ENCODE data around the gene HOXA13.

Gene HOXA13

GRCh38 chr7:27235387-27236311, 35.8 kb upstream of the HOXA13 start:
- DNase-seq: peak; percentile 22

GRCh38 chr7:27229448-27229847, 29.6 kb upstream of the HOXA13 start:
- no peak for DNase-seq

GRCh38 chr7:27224983-27225934, 25.4 kb upstream of the HOXA13 start:
- no peak for DNase-seq

- DNase-seq: no peak
Observed at GRCh38 chr7:27223941-27224575, 24.2 kb upstream of the HOXA13 start.

GRCh38 chr7:27221201-27221797, 21.4 kb upstream of the HOXA13 start:
- DNase-seq: no peak

- DNase-seq: no peak
Observed at GRCh38 chr7:27220440-27220955, 20.6 kb upstream of the HOXA13 start.

GRCh38 chr7:27219821-27220220, 19.9 kb upstream of the HOXA13 start:
- no peak for DNase-seq

- DNase-seq: no peak
Observed at GRCh38 chr7:27217951-27218350, 18.1 kb upstream of the HOXA13 start.

- no peak for DNase-seq
Observed at GRCh38 chr7:27215356-27215755, 15.5 kb upstream of the HOXA13 start.

- DNase-seq: no peak
Observed at GRCh38 chr7:27214239-27214950, 14.5 kb upstream of the HOXA13 start.

- DNase-seq: no peak
Observed at GRCh38 chr7:27213433-27214238, 13.7 kb upstream of the HOXA13 start.

GRCh38 chr7:27212497-27213432, 12.9 kb upstream of the HOXA13 start:
- peak; percentile 85 for DNase-seq

GRCh38 chr7:27211764-27212204, 11.9 kb upstream of the HOXA13 start:
- no peak for DNase-seq

GRCh38 chr7:27211084-27211446, 11.2 kb upstream of the HOXA13 start:
- no peak for DNase-seq

GRCh38 chr7:27210441-27211083, 10.7 kb upstream of the HOXA13 start:
- no peak for DNase-seq

- no peak for DNase-seq
Observed at GRCh38 chr7:27209933-27210440, 10.1 kb upstream of the HOXA13 start.

GRCh38 chr7:27208998-27209397, 9.1 kb upstream of the HOXA13 start:
- DNase-seq: no peak

GRCh38 chr7:27207348-27207985, 7.6 kb upstream of the HOXA13 start:
- no peak for DNase-seq
